ENCODE data around the gene ANKRD1.
"Not testable (repeated sequence)": the region's sequence is repeated elsewhere in the genome, so short reads cannot be mapped to it uniquely, and the experiment has no call there.

ANKRD1 gene

GRCh38 chr10:90920986-90921666, at the start of gene ANKRD1:
Gene ANKRD1, minus strand, starts transcription at chr10:90921087. Its CDS starts 60 bp downstream, at chr10:90921027.
- DNase-seq: no peak

- no peak for DNase-seq
These were observed 49.2 kb upstream of the ANKRD1 start for GRCh38 chr10:90969947-90970673.

- no peak for DNase-seq
These were observed 48.2 kb upstream of the ANKRD1 start for GRCh38 chr10:90969121-90969534.

GRCh38 chr10:90968328-90969081, 47.6 kb upstream of the ANKRD1 start:
- DNase-seq: no peak

GRCh38 chr10:90967865-90968264, 47.0 kb upstream of the ANKRD1 start:
- DNase-seq: no peak

- DNase-seq: no peak
These were observed 45.3 kb upstream of the ANKRD1 start for GRCh38 chr10:90966146-90966545.

GRCh38 chr10:90965720-90966119, 44.8 kb upstream of the ANKRD1 start:
- no peak for DNase-seq

GRCh38 chr10:90964781-90965465, 44.0 kb upstream of the ANKRD1 start:
- DNase-seq: no peak

GRCh38 chr10:90963331-90963730, 42.4 kb upstream of the ANKRD1 start:
- no peak for DNase-seq

- DNase-seq: no peak
These were observed 39.5 kb upstream of the ANKRD1 start for GRCh38 chr10:90960355-90960814.

GRCh38 chr10:90959826-90960225, 38.9 kb upstream of the ANKRD1 start:
- no peak for DNase-seq

- DNase-seq: no peak
These were observed 37.9 kb upstream of the ANKRD1 start for GRCh38 chr10:90958781-90959180.

- DNase-seq: no peak
These were observed 26.4 kb upstream of the ANKRD1 start for GRCh38 chr10:90947030-90947960.

GRCh38 chr10:90945491-90946070, 24.7 kb upstream of the ANKRD1 start:
- no peak for DNase-seq

- no peak for DNase-seq
These were observed 23.9 kb upstream of the ANKRD1 start for GRCh38 chr10:90944749-90945148.

- not testable (repeated sequence) for DNase-seq
These were observed 22.1 kb upstream of the ANKRD1 start for GRCh38 chr10:90942980-90943379.

- DNase-seq: no peak
These were observed 18.8 kb upstream of the ANKRD1 start for GRCh38 chr10:90939648-90940047.

GRCh38 chr10:90939116-90939515, 18.2 kb upstream of the ANKRD1 start:
- DNase-seq: no peak

GRCh38 chr10:90937645-90938258, 16.9 kb upstream of the ANKRD1 start:
- DNase-seq: no peak

- no peak for DNase-seq
These were observed 15.4 kb upstream of the ANKRD1 start for GRCh38 chr10:90936276-90936659.
